H9 (cell line): ENCODE results near the gene ELFN2. TPM values are rescaled to one million over a fixed set of nuclear protein-coding genes. Genes with fewer than 3 reads are reported as not detected.

Source experiments
- DNase-seq: peaks from one replicate; pipeline ENCODE4 v3.0.0-alpha.2; 2017
- H2AFZ ChIP-seq: one replicate; pipeline ENCODE4 v1.6.1; 2013; ENCODE audit warnings: mild to moderate bottlenecking, low read length, control low read depth, moderate library complexity
- H2AK5ac ChIP-seq: 2 replicates; pipeline ENCODE4 v1.6.1; 2013; ENCODE audit warnings: low read length, control low read depth, mixed read lengths; ENCODE audit not compliant: insufficient read length
- H2BK120ac ChIP-seq: one replicate; pipeline ENCODE4 v1.6.1; 2013; ENCODE audit warnings: low read depth, mild to moderate bottlenecking, low read length, control low read depth, inconsistent platforms; ENCODE audit not compliant: poor library complexity, severe bottlenecking
- H2BK12ac ChIP-seq: 2 replicates; pipeline ENCODE4 v1.6.1; 2013; ENCODE audit warnings: low read length, control low read depth, mixed read lengths, low read depth; ENCODE audit not compliant: insufficient read length
- H2BK15ac ChIP-seq: 2 replicates; pipeline ENCODE4 v1.6.1; 2013; ENCODE audit warnings: low read depth, low read length, control low read depth
- H2BK20ac ChIP-seq: one replicate; pipeline ENCODE4 v1.6.1; 2013; ENCODE audit warnings: low read depth, mild to moderate bottlenecking, low read length, control low read depth, inconsistent platforms; ENCODE audit not compliant: poor library complexity, severe bottlenecking
- H2BK5ac ChIP-seq: 2 replicates; pipeline ENCODE4 v1.6.1; 2013; ENCODE audit warnings: low read length, control low read depth, mixed read lengths; ENCODE audit not compliant: insufficient read length
- H3K14ac ChIP-seq: 2 replicates; pipeline ENCODE4 v1.6.1; 2013; ENCODE audit warnings: low read length, control low read depth; ENCODE audit not compliant: insufficient read depth
- H3K18ac ChIP-seq: 2 replicates; pipeline ENCODE4 v1.6.1; 2013; ENCODE audit warnings: low read depth, mild to moderate bottlenecking, mixed read lengths, low read length, control low read depth; ENCODE audit not compliant: insufficient read length
- H3K23ac ChIP-seq: 2 replicates; pipeline ENCODE4 v1.6.1; 2013; ENCODE audit warnings: low read length, control low read depth, mixed read lengths, low read depth; ENCODE audit not compliant: insufficient read length
- H3K23me2 ChIP-seq: 2 replicates; pipeline ENCODE4 v1.6.1; 2013; ENCODE audit warnings: low read depth, mild to moderate bottlenecking, mixed read lengths, low read length, control low read depth; ENCODE audit not compliant: insufficient read length, poor library complexity, severe bottlenecking
- H3K27ac ChIP-seq: 2 replicates; pipeline ENCODE4 v1.5.1; 2013; ENCODE audit warnings: low read length, control low read depth, mixed read lengths, low read depth; ENCODE audit not compliant: insufficient read length
- H3K27me3 ChIP-seq: 2 replicates; pipeline ENCODE4 v1.6.1; 2013; ENCODE audit warnings: low read length, control low read depth, inconsistent platforms; ENCODE audit not compliant: insufficient read depth
- H3K4ac ChIP-seq: 2 replicates; pipeline ENCODE4 v1.6.1; 2013; ENCODE audit warnings: low read depth, mild to moderate bottlenecking, control low read depth, inconsistent platforms, low read length, moderate library complexity
- H3K4me1 ChIP-seq: 2 replicates; pipeline ENCODE4 v1.6.1; 2013; ENCODE audit warnings: low read length, control low read depth, inconsistent platforms; ENCODE audit not compliant: insufficient read depth
- H3K4me2 ChIP-seq: 2 replicates; pipeline ENCODE4 v1.6.1; 2013; ENCODE audit warnings: low read length, control low read depth, mixed read lengths; ENCODE audit not compliant: insufficient read length, insufficient read depth
- H3K56ac ChIP-seq: 2 replicates; pipeline ENCODE4 v1.6.1; 2013; ENCODE audit warnings: low read depth, mild to moderate bottlenecking, mixed read lengths, low read length, control low read depth; ENCODE audit not compliant: insufficient read length
- H3K79me1 ChIP-seq: 2 replicates; pipeline ENCODE4 v1.6.1; 2013; ENCODE audit warnings: low read depth, mild to moderate bottlenecking, moderate library complexity, low read length, control low read depth, inconsistent platforms; ENCODE audit not compliant: insufficient read depth, poor library complexity, severe bottlenecking
- H3K79me2 ChIP-seq: 2 replicates; pipeline ENCODE4 v1.6.1; 2013; ENCODE audit warnings: low read length, control low read depth, inconsistent platforms; ENCODE audit not compliant: insufficient read depth
- H3K9ac ChIP-seq: 2 replicates; pipeline ENCODE4 v1.6.1; 2013; ENCODE audit warnings: low read length, control low read depth, mixed read lengths; ENCODE audit not compliant: insufficient read length; ENCODE audit errors: extremely low read depth
- H3K9me3 ChIP-seq: one replicate; pipeline ENCODE4 v1.6.1; 2013; ENCODE audit warnings: low read depth, low read length, inconsistent platforms; ENCODE audit not compliant: control insufficient read depth
- H3T11ph ChIP-seq: one replicate; pipeline ENCODE4 v1.6.1; 2013; ENCODE audit warnings: mild to moderate bottlenecking, low read length, control low read depth, inconsistent platforms
- H4K20me1 ChIP-seq: one replicate; pipeline ENCODE4 v1.6.1; 2013; ENCODE audit not compliant: control insufficient read depth, insufficient read length, insufficient read depth
- H4K5ac ChIP-seq: 2 replicates; pipeline ENCODE4 v1.6.1; 2013; ENCODE audit warnings: low read depth, mild to moderate bottlenecking, mixed read lengths, low read length, control low read depth; ENCODE audit not compliant: insufficient read length
- H4K8ac ChIP-seq: replicated peaks from 2 replicates; pipeline ENCODE4 v1.6.1; 2013; ENCODE audit warnings: low read length, control low read depth, mixed read lengths, low read depth; ENCODE audit not compliant: insufficient read length
- H4K91ac ChIP-seq: 2 replicates; pipeline ENCODE4 v1.6.1; 2013; ENCODE audit warnings: low read depth, mild to moderate bottlenecking, moderate library complexity, mixed read lengths, low read length, control low read depth; ENCODE audit not compliant: insufficient read length
- H3K27ac Mint-ChIP-seq, 3 experiments: 2 replicates in 2 of 3; 3 replicates in 1 of 3; pipeline ENCODE4 v1.8.0; 2020 to 2021; ENCODE audit warnings: mixed read lengths in 3 of 3, mild to moderate bottlenecking in 1 of 3, moderate library complexity in 1 of 3
- H3K27me3 Mint-ChIP-seq: 2 replicates; pipeline ENCODE4 v1.8.0; 2021; ENCODE audit warnings: low read depth, mild to moderate bottlenecking, moderate library complexity, mixed read lengths
- H3K36me3 Mint-ChIP-seq, 3 experiments: 2 replicates in 2 of 3; 3 replicates in 1 of 3; pipeline ENCODE4 v1.8.0; 2020 to 2021; ENCODE audit warnings: low read depth in 3 of 3, mixed read lengths in 3 of 3; ENCODE audit not compliant: insufficient read depth in 1 of 3
- H3K4me1 Mint-ChIP-seq, 2 experiments: 2 replicates each; pipeline ENCODE4 v1.8.0; 2020; ENCODE audit warnings: mixed read lengths in 2 of 2
- H3K4me3 Mint-ChIP-seq, 2 experiments: 2 replicates in 1 of 2; 3 replicates in 1 of 2; pipeline ENCODE4 v1.8.0; 2020 to 2021; ENCODE audit warnings: mild to moderate bottlenecking in 2 of 2, mixed read lengths in 2 of 2, moderate library complexity in 1 of 2
- H3K9me3 Mint-ChIP-seq, 2 experiments: 2 replicates in 1 of 2; 3 replicates in 1 of 2; pipeline ENCODE4 v1.8.0; 2020; ENCODE audit warnings: mild to moderate bottlenecking in 2 of 2, mixed read lengths in 2 of 2, moderate library complexity in 1 of 2
- CTCF ChIP-seq: fragments of 200-600 bp; sonication (generic); conservative IDR thresholded peaks from 3 replicates; pipeline ENCODE4 v1.8.0; 2021; ENCODE audit warnings: antibody characterized with exemption, mild to moderate bottlenecking
- WGBS: extraction: QIAGEN DNeasy Blood & Tissue Kit; methylation state at CpG from one replicate; pipeline ENCODE4 v1.1.7; 2013; ENCODE audit warnings: missing lambda C conversion rate, low lambda C conversion rate, mixed read lengths; ENCODE audit not compliant: insufficient read length; ENCODE audit errors: extremely low coverage; 5-methylcytosine and 5-hydroxymethylcytosine counted together
- total RNA-seq: library from RNA; stranded (reverse); gene quantifications from 2 replicates; pipeline ENCODE4 v1.2.1, GENCODE V29; 2021

The ELFN2 gene
- total RNA-seq, 1 experiment from 2014 or later = 0.70 TPM

GRCh38 chr22:37431366-37431765 lies 4.1 kb upstream of the ELFN2 start:
- Histone ChIP-seq H2BK20ac (no peak overlapping the region), H2BK5ac (no peak overlapping the region), H4K8ac (no peak overlapping the region), H2AK5ac (no peak overlapping the region), H3K79me1 (no peaks in the 10 kb centered on the region), H3K9me3 (no peaks in the 10 kb centered on the region), H3K27ac (no peak overlapping the region), H2AFZ (no peak overlapping the region), H2BK120ac (no peak overlapping the region), H3K18ac (no peak overlapping the region), H2BK12ac (no peak overlapping the region), H3T11ph (no peak overlapping the region), H3K23ac (no peak overlapping the region), H3K27me3 (peaks cover 17% of the 10 kb centered on the region), H3K4ac (no peak overlapping the region), H3K9ac (no peak overlapping the region), H4K5ac (no peak overlapping the region), H2BK15ac (no peak overlapping the region), H3K14ac (no peak overlapping the region; the same call in 1 of the 2 replicates), H3K4me1 (no peaks in the 10 kb centered on the region), H3K4me2 (no peak overlapping the region), H3K23me2 (peaks cover 6% of the 10 kb centered on the region), H3K56ac (no peak overlapping the region), H4K91ac (no peak overlapping the region), H4K20me1 (no peaks in the 10 kb centered on the region), H3K79me2 (no peaks in the 10 kb centered on the region)
- Mint-ChIP-seq H3K4me3 (no peak overlapping the region), H3K36me3 (no peaks in the 10 kb centered on the region; a peak in 1 of 7 replicates), H3K4me1 (peaks cover 17 to 27% of the 10 kb centered on the region in 2 experiments), H3K9me3 (peaks cover 0 to 4% of the 10 kb centered on the region in 2 experiments; a peak in 1 of 5 replicates), H3K27me3 (peaks cover 51% of the 10 kb centered on the region), H3K27ac (no peak overlapping the region)
- no CpG with 5 or more reads among the region's 9 CpGs for WGBS
- no peak for DNase-seq
- no peak for TF ChIP-seq CTCF
